ENCODE measurements around the gene ITGB1. TPM values are rescaled to one million over a fixed set of nuclear protein-coding genes. Genes with fewer than 3 reads are reported as not detected.

ITGB1 gene
- total RNA-seq, 1 donor from 2014 or later = 220 TPM

- H3K27me3 Mint-ChIP-seq (ENCODE audit: low read depth) = no peaks in the 10 kb centered on the region
- DNase-seq (ENCODE audit: low read depth, low spot score) = no peak
- H3K4me3 Mint-ChIP-seq = no peak overlapping the region
- H3K36me3 Mint-ChIP-seq (ENCODE audit: low read depth) = peaks cover 2% of the 10 kb centered on the region
- H3K4me1 Mint-ChIP-seq = peaks cover 18% of the 10 kb centered on the region
- no peak for TF ChIP-seq CTCF (conservative IDR thresholded peaks at IDR 0.05)
- no peak overlapping the region for H3K27ac Mint-ChIP-seq (ENCODE audit: unreplicated experiment)
- peaks cover 3% of the 10 kb centered on the region for H3K9me3 Mint-ChIP-seq
These were observed 12.9 kb upstream of the ITGB1 start for GRCh38 chr10:32970910-32971309.

DNA sequence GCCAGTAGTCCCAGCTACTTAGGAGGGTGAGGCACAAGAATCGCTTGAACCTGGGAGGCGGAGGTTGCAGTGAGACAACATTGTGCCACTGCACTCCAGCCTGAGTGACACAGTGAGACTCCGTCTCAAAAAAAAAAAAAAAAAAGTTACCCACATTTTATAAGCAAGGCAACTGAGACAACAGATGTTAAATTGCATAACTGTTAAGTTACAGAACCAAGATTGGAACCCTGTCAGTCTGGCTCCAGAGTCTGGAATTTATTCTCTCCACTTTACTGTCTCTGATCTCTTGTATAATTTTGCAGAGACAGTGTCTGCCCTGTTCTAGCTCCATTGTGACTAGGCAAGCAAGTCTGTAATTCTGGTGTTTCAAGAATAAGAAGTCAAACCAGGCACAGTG, 6.2 kb upstream of the ITGB1 start:
- Mint-ChIP-seq H3K4me3 (peak overlapping the region; percentile 42), H3K4me1 (peaks cover 37% of the 10 kb centered on the region), H3K36me3 (ENCODE audit: low read depth) (peaks cover 2% of the 10 kb centered on the region), H3K27me3 (ENCODE audit: low read depth) (no peaks in the 10 kb centered on the region), H3K27ac (ENCODE audit: unreplicated experiment) (no peak overlapping the region), H3K9me3 (peaks cover 3% of the 10 kb centered on the region)
- DNase-seq (ENCODE audit: low read depth, low spot score) = no peak
- no peak for TF ChIP-seq CTCF (conservative IDR thresholded peaks at IDR 0.05)

DNA sequence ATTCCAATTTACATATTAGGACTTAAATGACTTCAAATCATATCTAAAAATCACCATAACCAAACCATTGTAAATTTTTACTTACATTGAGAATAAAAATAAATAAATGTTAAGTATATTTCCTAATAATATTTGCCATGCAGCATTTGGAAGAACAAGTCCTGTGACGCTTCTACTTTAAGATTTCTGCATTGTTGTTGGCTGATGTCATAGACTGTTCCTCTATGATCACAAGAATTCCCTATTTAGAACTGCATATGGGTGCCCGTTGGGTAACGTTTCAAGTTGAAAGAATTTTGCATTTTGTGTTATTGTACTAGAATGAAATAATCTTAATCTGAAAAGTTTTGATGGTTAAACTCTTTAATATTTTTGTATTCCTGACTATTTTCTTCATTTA, 5.1 kb upstream of the ITGB1 start:
- no peak for TF ChIP-seq CTCF (conservative IDR thresholded peaks at IDR 0.05)
- DNase-seq (ENCODE audit: low read depth, low spot score) = no peak
- peaks cover 3% of the 10 kb centered on the region for H3K9me3 Mint-ChIP-seq
- peaks cover 2% of the 10 kb centered on the region for H3K36me3 Mint-ChIP-seq (ENCODE audit: low read depth)
- H3K4me3 Mint-ChIP-seq = peak overlapping the region; percentile 40
- H3K27me3 Mint-ChIP-seq (ENCODE audit: low read depth) = no peaks in the 10 kb centered on the region
- H3K4me1 Mint-ChIP-seq = peaks cover 45% of the 10 kb centered on the region
- H3K27ac Mint-ChIP-seq (ENCODE audit: unreplicated experiment) = no peak overlapping the region

GRCh38 chr10:32962521-32962920, 4.5 kb upstream of the ITGB1 start:
- Mint-ChIP-seq H3K4me1 (peaks cover 45% of the 10 kb centered on the region), H3K4me3 (no peak overlapping the region), H3K36me3 (ENCODE audit: low read depth) (peaks cover 2% of the 10 kb centered on the region), H3K27ac (ENCODE audit: unreplicated experiment) (no peak overlapping the region), H3K9me3 (peaks cover 3% of the 10 kb centered on the region), H3K27me3 (ENCODE audit: low read depth) (no peaks in the 10 kb centered on the region)
- DNase-seq (ENCODE audit: low read depth, low spot score) = no peak
- TF ChIP-seq CTCF (conservative IDR thresholded peaks at IDR 0.05) = no peak

DNA sequence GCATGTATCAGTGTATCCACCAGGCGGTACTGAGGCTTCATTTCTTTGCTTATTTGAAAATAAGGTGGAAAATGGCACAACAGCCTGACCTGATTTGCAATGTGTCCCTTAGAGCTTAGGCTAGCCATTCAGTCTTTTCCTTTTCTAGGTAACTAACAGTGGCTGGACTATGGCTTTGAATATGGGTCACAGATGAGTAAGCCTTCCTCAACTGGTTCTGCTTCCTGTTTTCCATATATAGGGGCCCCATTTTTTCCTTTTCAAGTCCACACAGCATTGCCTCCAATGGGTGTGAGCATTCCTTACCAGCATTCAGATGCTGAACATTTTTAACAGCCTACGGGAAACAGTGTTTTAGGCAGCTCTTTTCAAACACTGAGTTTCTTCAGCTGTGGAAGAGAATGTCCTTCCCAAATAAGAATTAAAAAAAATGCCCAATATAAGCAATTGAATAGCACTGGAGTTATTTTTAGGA, 3.9 kb upstream of the ITGB1 start:
- peaks cover 3% of the 10 kb centered on the region for H3K9me3 Mint-ChIP-seq
- H3K4me1 Mint-ChIP-seq = peaks cover 45% of the 10 kb centered on the region
- peak; percentile 37 for TF ChIP-seq CTCF (conservative IDR thresholded peaks at IDR 0.05)
- peak overlapping the region; percentile 61 for H3K27ac Mint-ChIP-seq (ENCODE audit: unreplicated experiment)
- H3K36me3 Mint-ChIP-seq (ENCODE audit: low read depth) = peaks cover 2% of the 10 kb centered on the region
- no peak for DNase-seq (ENCODE audit: low read depth, low spot score)
- peak overlapping the region; percentile 70 for H3K4me3 Mint-ChIP-seq
- H3K27me3 Mint-ChIP-seq (ENCODE audit: low read depth) = no peaks in the 10 kb centered on the region

Data from neural crest cell (in vitro differentiated cells).